Measurements from ENCODE around the gene STX1B.
"Not testable (repeated sequence)": the region's sequence is repeated elsewhere in the genome, so short reads cannot be mapped to it uniquely, and the experiment has no call there.

STX1B gene

DNA sequence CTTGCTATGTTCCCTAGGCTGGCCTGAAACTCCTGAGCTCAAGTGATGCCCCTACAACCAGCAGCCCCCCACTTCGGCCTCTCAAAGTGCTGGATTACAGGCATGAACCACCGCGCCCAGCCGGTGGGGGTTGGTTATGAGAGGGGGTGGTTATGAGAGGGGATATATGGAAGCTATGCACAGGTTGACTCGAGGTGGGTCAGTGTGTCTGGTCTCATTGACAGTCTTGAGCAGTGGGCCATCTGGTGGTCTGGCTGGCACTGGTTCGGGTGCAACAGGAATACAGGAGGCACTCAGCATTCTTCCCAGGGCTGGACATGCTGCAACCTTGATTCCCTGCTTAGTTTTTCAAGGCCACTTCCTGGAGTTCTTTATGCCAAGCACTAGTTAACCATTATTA, 5.6 kb upstream of the STX1B start:
- DNase-seq (ENCODE audit: low read depth): no peak
- no peak overlapping the region for H3K4me3 ChIP-seq (ENCODE audit: low read depth, low read length)
- TF ChIP-seq, protein P1, sequence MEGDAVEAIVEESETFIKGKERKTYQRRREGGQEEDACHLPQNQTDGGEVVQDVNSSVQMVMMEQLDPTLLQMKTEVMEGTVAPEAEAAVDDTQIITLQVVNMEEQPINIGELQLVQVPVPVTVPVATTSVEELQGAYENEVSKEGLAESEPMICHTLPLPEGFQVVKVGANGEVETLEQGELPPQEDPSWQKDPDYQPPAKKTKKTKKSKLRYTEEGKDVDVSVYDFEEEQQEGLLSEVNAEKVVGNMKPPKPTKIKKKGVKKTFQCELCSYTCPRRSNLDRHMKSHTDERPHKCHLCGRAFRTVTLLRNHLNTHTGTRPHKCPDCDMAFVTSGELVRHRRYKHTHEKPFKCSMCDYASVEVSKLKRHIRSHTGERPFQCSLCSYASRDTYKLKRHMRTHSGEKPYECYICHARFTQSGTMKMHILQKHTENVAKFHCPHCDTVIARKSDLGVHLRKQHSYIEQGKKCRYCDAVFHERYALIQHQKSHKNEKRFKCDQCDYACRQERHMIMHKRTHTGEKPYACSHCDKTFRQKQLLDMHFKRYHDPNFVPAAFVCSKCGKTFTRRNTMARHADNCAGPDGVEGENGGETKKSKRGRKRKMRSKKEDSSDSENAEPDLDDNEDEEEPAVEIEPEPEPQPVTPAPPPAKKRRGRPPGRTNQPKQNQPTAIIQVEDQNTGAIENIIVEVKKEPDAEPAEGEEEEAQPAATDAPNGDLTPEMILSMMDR (IDR thresholded peaks at IDR 0.05; ENCODE audit: control insufficient read depth, extremely low read depth, insufficient read depth): no peak

DNA sequence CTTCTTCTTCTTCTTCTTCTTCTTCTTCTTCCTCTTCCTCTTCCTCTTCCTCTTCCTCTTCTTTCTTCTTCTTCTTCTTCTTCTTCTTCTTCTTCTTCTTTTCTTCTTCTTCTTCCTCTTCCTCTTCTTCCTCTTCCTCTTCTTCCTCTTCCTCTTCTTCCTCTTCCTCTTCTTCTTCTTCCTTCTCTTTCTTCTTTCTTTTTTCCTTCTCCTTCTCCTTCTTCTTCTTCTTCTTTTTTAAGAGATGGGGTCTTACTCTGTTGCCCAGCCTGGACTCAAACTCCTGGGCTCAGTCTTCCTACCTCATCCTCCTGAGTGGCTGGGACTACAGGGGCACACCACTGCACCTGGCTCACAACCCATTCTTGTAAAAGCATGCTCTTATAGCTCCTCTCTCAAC, 2.9 kb upstream of the STX1B start:
- DNase-seq (ENCODE audit: low read depth); H3K4me3 ChIP-seq (ENCODE audit: low read depth, low read length): not testable (repeated sequence)

DNA sequence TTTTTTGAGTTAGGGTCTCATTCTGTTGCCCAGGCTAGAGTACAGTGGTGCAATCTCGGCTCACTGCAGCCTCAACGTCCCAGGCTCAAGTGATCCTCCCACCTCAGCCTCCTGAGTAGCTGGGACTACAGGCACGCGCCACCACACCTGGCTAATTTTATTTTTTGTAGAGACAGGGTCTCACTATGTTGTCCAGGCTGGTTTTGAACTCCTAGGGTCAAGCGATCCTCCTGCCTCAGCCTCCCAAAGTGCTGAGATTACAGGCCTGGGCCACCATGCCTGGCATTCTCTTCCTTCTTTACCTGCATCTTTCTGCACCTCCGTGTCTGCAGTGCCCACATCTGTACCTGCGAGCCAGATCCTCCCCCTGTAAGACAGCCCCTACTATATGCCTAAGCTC, 1.4 kb upstream of the STX1B start:
- not testable (repeated sequence) for DNase-seq (ENCODE audit: low read depth)

DNA sequence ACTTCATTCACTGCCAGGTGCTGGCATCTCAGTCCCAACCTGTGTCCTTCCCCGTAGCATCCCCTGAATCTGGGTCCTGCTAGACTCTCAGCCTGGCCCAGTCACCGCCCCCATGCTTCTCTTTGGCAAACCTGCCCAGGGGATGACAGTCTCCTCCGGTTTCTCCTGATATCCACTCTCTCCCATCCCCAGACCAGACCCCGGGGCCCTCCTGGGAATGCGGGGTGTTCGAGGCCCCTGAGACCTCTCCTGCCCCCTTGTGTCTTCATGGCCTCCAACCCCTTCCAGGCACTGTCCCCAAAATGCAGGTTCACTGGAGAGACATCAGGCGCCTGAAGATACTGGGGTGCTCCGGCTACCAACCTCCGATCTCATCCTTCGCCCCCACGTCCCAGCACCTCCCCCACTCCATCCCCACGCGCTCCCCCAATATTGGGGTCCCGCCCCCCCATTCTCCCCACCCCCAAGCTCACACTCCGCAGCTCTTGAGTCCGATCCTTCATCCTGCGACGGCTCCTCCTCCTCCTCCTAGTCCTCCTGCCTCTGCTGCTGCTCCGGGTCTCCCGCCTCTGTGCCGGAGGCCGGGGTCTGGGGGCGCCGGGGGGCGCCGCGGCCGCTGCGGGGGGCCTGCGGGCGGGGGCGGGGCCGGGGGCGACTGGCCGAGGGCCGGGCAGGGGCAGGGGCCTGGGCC, 399 bp downstream of the STX1B start:
- no peak overlapping the region for H3K4me3 ChIP-seq (ENCODE audit: low read depth, low read length)
- TF ChIP-seq, protein P1 (IDR thresholded peaks at IDR 0.05; ENCODE audit: control insufficient read depth, extremely low read depth, insufficient read depth): no peak
- DNase-seq (ENCODE audit: low read depth): no peak

More for the DNA sequence above, 1.4 kb upstream of the STX1B start:
- H3K4me3 ChIP-seq (ENCODE audit: low read depth, low read length): not testable (repeated sequence)

DNA sequence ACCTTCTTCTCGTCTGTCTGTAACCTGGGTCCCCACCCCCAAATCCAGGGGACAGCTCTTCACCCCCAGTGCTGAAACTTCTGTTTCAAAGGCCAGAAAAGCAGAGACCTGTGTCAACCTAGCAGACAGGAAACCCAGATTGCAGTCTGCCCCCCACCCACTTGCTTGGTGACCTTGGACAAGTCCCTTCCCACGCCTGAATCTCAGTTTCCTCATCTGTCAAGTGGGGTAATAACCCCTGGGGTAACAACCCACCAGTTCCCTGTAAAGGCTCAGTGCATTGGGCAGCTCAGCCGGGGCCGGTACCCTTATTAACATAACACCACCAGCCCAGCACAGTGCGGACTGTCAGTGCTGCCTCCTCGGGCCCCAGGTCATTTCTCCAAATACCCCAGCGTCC, 1.3 kb downstream of the STX1B start:
- no peak for DNase-seq (ENCODE audit: low read depth)
- no peak overlapping the region for H3K4me3 ChIP-seq (ENCODE audit: low read depth, low read length)
- TF ChIP-seq, protein P1 (IDR thresholded peaks at IDR 0.05; ENCODE audit: control insufficient read depth, extremely low read depth, insufficient read depth): no peak

DNA sequence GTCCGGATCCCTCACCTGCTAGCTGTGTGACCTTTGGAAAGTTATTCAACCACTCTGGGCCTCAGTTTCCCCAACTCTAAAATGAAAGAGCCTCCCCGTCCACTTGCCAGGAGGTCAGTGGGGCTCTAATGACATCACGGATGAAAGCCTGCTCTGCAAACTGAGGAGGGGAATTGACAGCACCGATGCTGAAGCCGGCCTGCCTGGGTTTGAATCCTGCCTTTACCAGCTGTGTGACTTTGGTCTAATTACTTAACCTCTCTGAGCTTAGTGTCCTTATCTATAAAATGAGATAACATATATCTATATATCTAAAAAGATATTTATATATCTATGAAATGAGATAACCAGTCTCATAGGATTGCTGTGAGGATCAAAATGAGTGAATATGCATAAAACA, 1.9 kb downstream of the STX1B start:
- no peak for DNase-seq (ENCODE audit: low read depth)
- TF ChIP-seq, protein P1 (IDR thresholded peaks at IDR 0.05; ENCODE audit: control insufficient read depth, extremely low read depth, insufficient read depth): no peak
- H3K4me3 ChIP-seq (ENCODE audit: low read depth, low read length): no peak overlapping the region

DNA sequence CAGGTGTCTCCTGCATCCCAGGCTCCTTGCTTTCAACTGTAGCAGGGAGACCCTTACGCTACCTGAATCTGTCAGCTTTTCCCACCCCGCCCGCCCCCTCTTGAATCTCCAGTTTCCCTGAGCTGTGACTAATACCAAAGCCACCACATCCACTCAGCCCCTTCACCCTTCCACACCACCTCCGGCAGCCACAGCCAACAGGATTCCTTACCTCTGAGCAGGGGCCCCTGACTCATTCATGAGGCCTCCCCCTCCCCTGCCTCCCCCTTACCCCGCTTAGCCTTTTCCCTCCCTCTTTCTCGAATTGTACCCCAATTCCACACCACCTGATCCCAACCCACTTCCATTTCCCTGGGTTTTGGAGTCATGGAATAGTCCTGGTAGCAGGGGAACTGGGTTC, 2.3 kb downstream of the STX1B start:
- TF ChIP-seq, protein P1 (IDR thresholded peaks at IDR 0.05; ENCODE audit: control insufficient read depth, extremely low read depth, insufficient read depth): no peak
- DNase-seq (ENCODE audit: low read depth): no peak
- no peak overlapping the region for H3K4me3 ChIP-seq (ENCODE audit: low read depth, low read length)

DNA sequence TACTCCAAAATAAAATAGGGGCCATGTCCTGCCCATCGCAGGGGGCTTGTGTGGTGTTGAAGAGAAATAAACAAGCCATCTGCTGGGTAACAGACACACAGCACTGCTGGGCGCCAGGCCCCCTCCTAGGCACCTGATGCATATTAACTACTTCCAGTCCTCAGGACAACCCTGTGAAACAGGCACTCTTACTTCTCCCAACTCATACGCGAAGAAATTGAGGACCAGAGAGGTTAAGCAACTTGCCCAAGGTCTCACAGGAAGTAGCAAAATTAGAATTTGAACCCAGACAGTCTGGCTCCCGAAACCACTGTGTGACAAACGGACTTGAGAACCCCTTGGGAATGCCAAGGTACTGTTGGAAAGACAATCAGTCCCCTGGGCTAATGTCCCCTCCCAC, 2.8 kb downstream of the STX1B start:
- DNase-seq (ENCODE audit: low read depth): no peak
- no peak overlapping the region for H3K4me3 ChIP-seq (ENCODE audit: low read depth, low read length)
- TF ChIP-seq, protein P1 (IDR thresholded peaks at IDR 0.05; ENCODE audit: control insufficient read depth, extremely low read depth, insufficient read depth): no peak

Measured in LNCaP clone FGC (cell line).